ENCODE measurements around the gene USE1. TPM values are rescaled to one million over a fixed set of nuclear protein-coding genes. Genes with fewer than 3 reads are reported as not detected.

Gene USE1
- total and polyA plus RNA-seq, 9 of the 15 experiments (the other 6 are each of a cell fraction or from before 2014, with no cell fraction given) = 17.3 to 52.4 (median 34.0) TPM

GRCh38 chr19:17215127-17215971, at the start of gene USE1 (continued):
- TF ChIP-seq CHD7 (IDR thresholded peaks at IDR 0.05; ENCODE audit: low read depth, low read length) (no peak), CUX1 (CRISPR knock-in tag; IDR thresholded peaks at IDR 0.05) (no peak), CAMTA2 (CRISPR knock-in tag; conservative IDR thresholded peaks at IDR 0.05) (no peak; the same call in 1 of the 2 replicates), ZBTB11 (CRISPR knock-in tag; IDR thresholded peaks at IDR 0.05) (peak; percentile 85 to 98 (median 87); a peak in 5 of 6 replicates)

Data from K562 (cell line).